Nephron (organoid): Measurements from ENCODE around the gene EYA4.

Experiments
- H3K27ac Mint-ChIP-seq, 3 experiments: 2 replicates each; pipeline ENCODE4 v1.8.0; 2020; ENCODE audit warnings: mixed read lengths in 3 of 3, mild to moderate bottlenecking in 2 of 3, moderate library complexity in 1 of 3
- H3K27me3 Mint-ChIP-seq: 2 replicates; pipeline ENCODE4 v1.8.0; 2021; ENCODE audit warnings: low read depth, mild to moderate bottlenecking, moderate library complexity, mixed read lengths
- H3K36me3 Mint-ChIP-seq: 2 replicates; pipeline ENCODE4 v1.8.0; 2020; ENCODE audit warnings: low read depth, mixed read lengths
- H3K4me1 Mint-ChIP-seq: 2 replicates; pipeline ENCODE4 v1.8.0; 2020; ENCODE audit warnings: mixed read lengths
- H3K4me3 Mint-ChIP-seq, 3 experiments: 2 replicates each; pipeline ENCODE4 v1.8.0; 2020; ENCODE audit warnings: mild to moderate bottlenecking in 3 of 3, mixed read lengths in 3 of 3, moderate library complexity in 2 of 3
- H3K9me3 Mint-ChIP-seq: 2 replicates; pipeline ENCODE4 v1.8.0; 2020; ENCODE audit warnings: mixed read lengths
- CTCF ChIP-seq, 3 experiments: fragments of 200-600 bp; sonication (generic); IDR thresholded peaks; one replicate each; pipeline ENCODE4 v1.5.0; 2021; ENCODE audit warnings: antibody characterized with exemption in 3 of 3; ENCODE audit not compliant: unreplicated experiment in 3 of 3

EYA4 gene

GRCh38 chr6:133254552-133255228 lies 13.5 kb downstream of the EYA4 start:
- no peaks in the 10 kb centered on the region for H3K27me3 Mint-ChIP-seq
- no peak for TF ChIP-seq CTCF (IDR thresholded peaks at IDR 0.05; ENCODE audit: unreplicated experiment in 3 of 3)
- no peaks in the 10 kb centered on the region for H3K36me3 Mint-ChIP-seq

GRCh38 chr6:133257545-133258105 lies 16.5 kb downstream of the EYA4 start:
- Mint-ChIP-seq H3K27me3 (no peaks in the 10 kb centered on the region), H3K36me3 (peaks cover 4% of the 10 kb centered on the region), H3K4me1 (peaks cover 29% of the 10 kb centered on the region), H3K4me3 (no peak overlapping the region), H3K27ac (no peak overlapping the region), H3K9me3 (no peaks in the 10 kb centered on the region)
- TF ChIP-seq CTCF (IDR thresholded peaks at IDR 0.05; ENCODE audit: unreplicated experiment in 3 of 3), result no peak

More at GRCh38 chr6:133254552-133255228, 13.5 kb downstream of the EYA4 start:
- H3K4me1 Mint-ChIP-seq, result peaks cover 21% of the 10 kb centered on the region
- no peak overlapping the region for H3K27ac Mint-ChIP-seq
- H3K9me3 Mint-ChIP-seq, result no peaks in the 10 kb centered on the region
- no peak overlapping the region for H3K4me3 Mint-ChIP-seq

GRCh38 chr6:133259561-133259960 lies 18.4 kb downstream of the EYA4 start:
- Mint-ChIP-seq H3K4me1 (peaks cover 39% of the 10 kb centered on the region), H3K36me3 (peaks cover 4% of the 10 kb centered on the region), H3K27ac (no peak overlapping the region), H3K4me3 (no peak overlapping the region), H3K27me3 (no peaks in the 10 kb centered on the region), H3K9me3 (no peaks in the 10 kb centered on the region)
- no peak for TF ChIP-seq CTCF (IDR thresholded peaks at IDR 0.05; ENCODE audit: unreplicated experiment in 3 of 3)

GRCh38 chr6:133262804-133263203 lies 21.6 kb downstream of the EYA4 start:
- Mint-ChIP-seq H3K4me3 (no peak overlapping the region), H3K4me1 (peaks cover 39% of the 10 kb centered on the region), H3K36me3 (peaks cover 4% of the 10 kb centered on the region), H3K27me3 (no peaks in the 10 kb centered on the region), H3K27ac (peak overlapping the region in 1 of 3 experiments; percentile 23), H3K9me3 (no peaks in the 10 kb centered on the region)
- no peak for TF ChIP-seq CTCF (IDR thresholded peaks at IDR 0.05; ENCODE audit: unreplicated experiment in 3 of 3)

GRCh38 chr6:133265066-133265465 lies 23.9 kb downstream of the EYA4 start:
- peaks cover 39% of the 10 kb centered on the region for H3K4me1 Mint-ChIP-seq
- no peak overlapping the region for H3K27ac Mint-ChIP-seq
- peaks cover 9% of the 10 kb centered on the region for H3K36me3 Mint-ChIP-seq
- H3K27me3 Mint-ChIP-seq, result no peaks in the 10 kb centered on the region
- no peaks in the 10 kb centered on the region for H3K9me3 Mint-ChIP-seq
- no peak for TF ChIP-seq CTCF (IDR thresholded peaks at IDR 0.05; ENCODE audit: unreplicated experiment in 3 of 3)
- no peak overlapping the region for H3K4me3 Mint-ChIP-seq

- no peak for TF ChIP-seq CTCF (IDR thresholded peaks at IDR 0.05; ENCODE audit: unreplicated experiment in 3 of 3)
- H3K27me3 Mint-ChIP-seq, result no peaks in the 10 kb centered on the region
- H3K4me1 Mint-ChIP-seq, result peaks cover 34% of the 10 kb centered on the region
- H3K4me3 Mint-ChIP-seq, result no peak overlapping the region
- H3K36me3 Mint-ChIP-seq, result peaks cover 17% of the 10 kb centered on the region
- H3K27ac Mint-ChIP-seq, result no peak overlapping the region
- H3K9me3 Mint-ChIP-seq, result no peaks in the 10 kb centered on the region
Observed at GRCh38 chr6:133266186-133266585, 25.0 kb downstream of the EYA4 start.
